KOPT-K1 (cell line): ENCODE measurements around the gene MYO15B.
"Not testable (repeated sequence)": the region's sequence is repeated elsewhere in the genome, so short reads cannot be mapped to it uniquely, and the experiment has no call there.

Experiments used
- H3K27ac ChIP-seq: fragments of 200-600 bp; sonication (generic); 2 replicates; pipeline ENCODE4 v1.5.1; 2016; ENCODE audit warnings: antibody characterized with exemption, mild to moderate bottlenecking, low read depth, low read length; ENCODE audit not compliant: poor library complexity, severe bottlenecking
- H3K36me3 ChIP-seq: fragments of 200-600 bp; sonication (generic); 2 replicates; pipeline ENCODE4 v1.5.1; 2017; ENCODE audit warnings: antibody characterized with exemption, mild to moderate bottlenecking, low read length, moderate library complexity; ENCODE audit not compliant: insufficient read depth
- H3K9me3 ChIP-seq: fragments of 200-600 bp; sonication (generic); 2 replicates; pipeline ENCODE4 v1.5.1; 2017; ENCODE audit warnings: antibody characterized with exemption, low read length, mild to moderate bottlenecking; ENCODE audit not compliant: insufficient read depth, poor library complexity, severe bottlenecking

Gene MYO15B

GRCh38 chr17:75568412-75569255 is 19.0 kb upstream of the MYO15B start:
- no peaks in the 10 kb centered on the region for H3K9me3 ChIP-seq
- H3K36me3 ChIP-seq: no peaks in the 10 kb centered on the region
- no peak overlapping the region for H3K27ac ChIP-seq

- no peaks in the 10 kb centered on the region for H3K9me3 ChIP-seq
- H3K36me3 ChIP-seq: no peaks in the 10 kb centered on the region
- H3K27ac ChIP-seq: peak overlapping the region; percentile 43
These were observed 17.4 kb upstream of the MYO15B start for GRCh38 chr17:75570034-75570676.

GRCh38 chr17:75570772-75571171 is 16.8 kb upstream of the MYO15B start:
- no peaks in the 10 kb centered on the region for H3K36me3 ChIP-seq

GRCh38 chr17:75571197-75571884 is 16.3 kb upstream of the MYO15B start:
- Histone ChIP-seq H3K9me3 (no peaks in the 10 kb centered on the region), H3K36me3 (no peaks in the 10 kb centered on the region), H3K27ac (peak overlapping the region; percentile 43)

More at GRCh38 chr17:75570772-75571171, 16.8 kb upstream of the MYO15B start:
- Histone ChIP-seq H3K9me3 (no peaks in the 10 kb centered on the region), H3K27ac (peak overlapping the region; percentile 43)

- Histone ChIP-seq H3K36me3 (no peaks in the 10 kb centered on the region), H3K9me3 (no peaks in the 10 kb centered on the region), H3K27ac (peak overlapping the region; percentile 43)
These were observed 15.8 kb upstream of the MYO15B start for GRCh38 chr17:75571885-75572215.

GRCh38 chr17:75572713-75573539 is 14.7 kb upstream of the MYO15B start:
- H3K36me3 ChIP-seq: no peaks in the 10 kb centered on the region
- H3K9me3 ChIP-seq: no peaks in the 10 kb centered on the region
- no peak overlapping the region for H3K27ac ChIP-seq

GRCh38 chr17:75573540-75573957 is 14.1 kb upstream of the MYO15B start:
- no peak overlapping the region for H3K27ac ChIP-seq
- H3K36me3 ChIP-seq: no peaks in the 10 kb centered on the region
- no peaks in the 10 kb centered on the region for H3K9me3 ChIP-seq

GRCh38 chr17:75573994-75574393 is 13.6 kb upstream of the MYO15B start:
- Histone ChIP-seq H3K27ac (no peak overlapping the region), H3K9me3 (no peaks in the 10 kb centered on the region), H3K36me3 (no peaks in the 10 kb centered on the region)

GRCh38 chr17:75574404-75575036 is 13.1 kb upstream of the MYO15B start:
- no peak overlapping the region for H3K27ac ChIP-seq
- no peaks in the 10 kb centered on the region for H3K36me3 ChIP-seq
- H3K9me3 ChIP-seq: no peaks in the 10 kb centered on the region

- Histone ChIP-seq H3K36me3 (no peaks in the 10 kb centered on the region), H3K27ac (no peak overlapping the region), H3K9me3 (no peaks in the 10 kb centered on the region)
These were observed 12.4 kb upstream of the MYO15B start for GRCh38 chr17:75575197-75575596.

GRCh38 chr17:75575728-75576127 is 11.9 kb upstream of the MYO15B start:
- Histone ChIP-seq H3K9me3 (peaks cover under 1% of the 10 kb centered on the region), H3K27ac (no peak overlapping the region), H3K36me3 (no peaks in the 10 kb centered on the region)

- H3K36me3 ChIP-seq: no peaks in the 10 kb centered on the region
- no peak overlapping the region for H3K27ac ChIP-seq
- peaks cover 8% of the 10 kb centered on the region for H3K9me3 ChIP-seq
These were observed 10.9 kb upstream of the MYO15B start for GRCh38 chr17:75576661-75577060.

- not testable (repeated sequence) for H3K9me3 ChIP-seq, H3K27ac ChIP-seq, H3K36me3 ChIP-seq
These were observed 6.4 kb upstream of the MYO15B start for GRCh38 chr17:75581121-75581725.

GRCh38 chr17:75583197-75583596 is 4.4 kb upstream of the MYO15B start:
- not testable (repeated sequence) for H3K36me3 ChIP-seq, H3K27ac ChIP-seq, H3K9me3 ChIP-seq
